HG03045 (cell line): ENCODE measurements around the gene ENTPD2.
"Not testable (repeated sequence)": the region's sequence is repeated elsewhere in the genome, so short reads cannot be mapped to it uniquely, and the experiment has no call there.

Experiments
- ATAC-seq: cut with Tn5 transposase; IDR thresholded peaks from one replicate; pipeline ENCODE4 v1.9.1; 2021; ENCODE audit warnings: mild to moderate bottlenecking, moderate library complexity; ENCODE audit not compliant: unreplicated experiment

ENTPD2 gene

DNA sequence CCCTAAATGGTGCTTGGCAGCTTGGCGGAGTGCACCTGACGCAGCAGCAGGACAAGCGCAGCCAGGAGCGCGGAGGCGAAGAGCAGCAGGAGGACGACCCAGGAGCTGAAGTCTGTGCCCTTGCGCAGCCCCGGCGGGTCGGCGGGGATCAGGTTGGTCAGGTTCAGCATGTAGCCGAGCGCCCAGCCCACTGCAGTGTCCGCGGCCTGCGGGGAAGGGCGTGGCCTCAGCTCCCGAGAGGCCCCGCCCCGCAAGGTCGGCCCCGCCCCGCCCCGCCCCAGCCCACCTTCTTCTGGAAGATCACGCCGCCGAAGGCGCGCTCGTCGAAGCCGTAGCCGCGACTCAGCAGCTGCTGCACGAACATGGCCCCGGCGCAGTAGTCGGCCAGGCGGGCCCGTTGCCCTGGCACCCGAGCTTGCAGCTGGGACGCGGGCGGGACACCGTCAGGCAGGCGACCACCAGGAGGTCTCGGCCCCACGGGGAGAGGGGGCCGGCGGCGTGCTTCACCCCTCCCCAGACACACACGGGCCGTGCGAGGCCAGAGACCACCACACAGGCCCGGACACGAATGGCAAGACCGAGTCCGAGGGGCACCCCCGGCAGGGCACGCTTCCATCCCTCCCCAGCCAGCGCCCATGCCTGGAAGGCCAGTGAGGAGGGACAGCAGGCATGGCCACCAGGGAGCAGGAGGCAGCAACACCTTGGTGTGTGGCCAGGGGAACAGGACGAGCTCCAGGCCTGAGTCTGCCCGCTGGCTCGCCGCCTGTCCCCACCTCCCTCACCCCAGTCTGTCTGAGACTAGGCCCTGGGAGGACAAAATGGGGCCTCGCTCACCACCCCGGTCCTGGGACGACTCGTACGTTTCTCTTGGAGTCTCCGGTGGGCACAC is 5.0 kb downstream of the ENTPD2 start:
- no peak for ATAC-seq

DNA sequence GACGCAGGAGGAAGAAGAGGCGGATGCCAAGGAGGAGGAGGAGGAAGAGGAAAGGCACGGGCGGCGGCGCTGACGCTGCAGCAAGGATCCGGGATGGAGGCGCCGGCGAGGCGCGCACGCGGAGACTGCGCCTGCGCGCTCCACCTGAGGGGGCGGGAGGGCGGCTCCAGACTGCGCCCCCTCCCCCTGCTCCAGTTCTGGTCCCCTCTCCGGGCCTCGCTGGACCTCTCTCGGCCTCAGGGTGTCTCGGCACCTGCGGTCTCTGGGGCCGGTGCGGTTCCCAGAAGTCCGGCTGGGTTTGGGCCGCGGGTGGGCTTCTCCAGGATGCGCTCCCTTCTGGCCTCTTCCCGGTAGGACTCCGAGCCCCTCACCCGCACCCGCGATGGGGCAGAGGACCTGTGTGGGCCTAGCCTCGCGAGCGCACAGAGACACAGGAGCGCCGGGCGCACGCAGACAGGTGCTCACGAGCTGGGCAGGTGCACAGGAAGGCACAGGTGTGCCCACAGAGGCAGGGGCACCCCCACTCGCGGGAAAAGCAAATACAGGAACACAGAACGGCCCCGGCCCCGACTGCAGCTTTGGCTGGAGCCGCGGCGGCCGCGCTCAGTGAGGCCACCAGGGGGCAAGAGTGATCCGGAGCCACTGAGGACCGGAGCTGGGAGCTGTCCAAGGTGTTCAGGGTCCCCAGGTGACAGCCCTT is 7.6 kb downstream of the ENTPD2 start, which contains the start of gene NPDC1:
Gene NPDC1, minus strand, starts transcription at position 90 of the 700 bp plus-strand sequence. CDS start 188 bp downstream, outside the sequence.
- no peak for ATAC-seq

DNA sequence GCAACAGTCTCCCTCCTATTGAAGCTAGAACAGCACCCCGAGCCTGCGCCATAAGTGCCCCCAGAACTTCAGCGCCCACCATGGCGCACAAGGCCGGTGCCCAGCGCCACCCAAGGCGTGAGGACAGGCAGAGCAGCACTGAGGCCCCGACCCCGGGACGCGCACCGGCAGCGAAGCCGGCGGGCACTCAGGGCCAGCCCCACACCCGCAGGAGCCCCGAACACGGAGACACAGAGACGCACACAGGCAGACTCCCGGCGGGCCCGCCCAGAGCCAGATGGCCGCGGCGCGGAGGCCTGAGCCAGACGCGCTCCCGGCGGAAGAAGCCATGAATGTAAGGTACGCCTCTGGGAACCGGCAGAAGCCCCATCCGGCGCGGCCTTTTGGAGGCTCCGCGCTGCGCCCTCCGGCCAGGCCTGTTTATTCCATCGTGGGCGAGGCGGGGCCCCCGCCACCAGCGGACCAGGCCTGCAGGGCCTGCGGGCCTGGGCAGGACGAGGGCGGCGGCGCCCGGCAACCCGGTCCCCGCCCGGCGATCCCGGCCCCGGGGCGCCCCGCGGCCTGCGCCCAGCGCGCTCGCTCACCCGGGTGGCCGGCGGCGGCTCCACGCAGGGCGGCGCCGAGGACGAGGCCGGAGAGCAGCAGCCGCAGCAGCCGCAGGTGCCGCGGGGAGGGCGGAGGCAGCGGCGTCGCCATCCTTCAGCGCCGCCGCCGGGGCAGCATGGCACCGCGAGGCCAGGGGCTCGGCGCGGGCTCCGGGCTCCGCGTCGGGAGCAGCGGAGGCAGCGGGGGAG is 8.4 kb downstream of the ENTPD2 start:
- no peak for ATAC-seq

DNA sequence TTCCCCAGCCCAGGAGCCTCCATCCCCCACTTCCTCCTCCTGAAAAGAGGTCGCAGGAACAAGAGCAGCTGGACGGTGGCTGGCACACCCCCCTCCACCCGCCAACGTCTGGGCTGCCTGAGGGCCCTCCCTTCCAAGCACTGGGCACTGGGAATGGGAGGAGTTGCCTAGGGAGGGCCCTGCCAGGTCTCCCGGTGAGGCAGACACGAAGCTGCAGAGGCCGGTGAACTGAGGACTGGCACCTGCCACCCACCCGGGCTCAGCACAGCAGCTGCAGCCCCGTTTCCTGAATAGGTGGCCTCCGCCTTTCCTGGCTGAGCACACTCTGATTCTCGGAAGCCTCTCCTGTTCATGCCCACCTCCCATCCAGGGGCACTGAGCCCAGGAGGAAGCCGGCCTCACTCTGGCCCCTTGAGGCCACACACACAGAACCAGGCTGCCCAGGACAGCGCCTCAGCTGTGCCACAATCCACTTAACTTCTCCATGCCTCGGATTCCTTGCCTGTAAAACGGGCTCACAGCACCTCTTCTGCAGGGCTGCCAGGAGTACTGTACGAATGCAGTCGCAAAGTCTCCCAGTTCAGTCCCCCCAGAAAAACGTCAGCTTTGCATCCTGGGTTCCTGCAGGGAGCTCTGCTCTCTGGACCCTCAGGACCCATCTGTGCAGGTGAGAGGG is 9.2 kb downstream of the ENTPD2 start:
- no peak for ATAC-seq

DNA sequence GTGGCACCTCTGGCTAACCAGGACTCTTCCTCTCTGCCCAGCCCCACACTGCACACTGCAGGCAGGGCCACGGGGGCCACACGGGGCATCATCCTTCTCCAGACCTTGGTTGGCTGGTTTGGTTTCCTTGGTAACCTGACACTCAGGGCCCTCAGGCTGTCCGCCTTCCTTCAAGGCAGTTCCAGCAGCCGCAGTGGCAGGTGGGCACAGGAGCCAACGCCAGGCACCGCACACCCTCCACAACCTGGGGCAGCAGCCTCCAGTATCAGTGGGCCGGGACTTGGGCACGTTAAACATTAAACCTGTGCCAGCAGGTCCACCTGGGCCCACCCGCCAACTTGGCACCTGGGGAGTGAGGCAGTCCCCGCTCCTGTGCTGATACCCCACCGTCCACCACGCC is 9.8 kb downstream of the ENTPD2 start:
- ATAC-seq = no peak

DNA sequence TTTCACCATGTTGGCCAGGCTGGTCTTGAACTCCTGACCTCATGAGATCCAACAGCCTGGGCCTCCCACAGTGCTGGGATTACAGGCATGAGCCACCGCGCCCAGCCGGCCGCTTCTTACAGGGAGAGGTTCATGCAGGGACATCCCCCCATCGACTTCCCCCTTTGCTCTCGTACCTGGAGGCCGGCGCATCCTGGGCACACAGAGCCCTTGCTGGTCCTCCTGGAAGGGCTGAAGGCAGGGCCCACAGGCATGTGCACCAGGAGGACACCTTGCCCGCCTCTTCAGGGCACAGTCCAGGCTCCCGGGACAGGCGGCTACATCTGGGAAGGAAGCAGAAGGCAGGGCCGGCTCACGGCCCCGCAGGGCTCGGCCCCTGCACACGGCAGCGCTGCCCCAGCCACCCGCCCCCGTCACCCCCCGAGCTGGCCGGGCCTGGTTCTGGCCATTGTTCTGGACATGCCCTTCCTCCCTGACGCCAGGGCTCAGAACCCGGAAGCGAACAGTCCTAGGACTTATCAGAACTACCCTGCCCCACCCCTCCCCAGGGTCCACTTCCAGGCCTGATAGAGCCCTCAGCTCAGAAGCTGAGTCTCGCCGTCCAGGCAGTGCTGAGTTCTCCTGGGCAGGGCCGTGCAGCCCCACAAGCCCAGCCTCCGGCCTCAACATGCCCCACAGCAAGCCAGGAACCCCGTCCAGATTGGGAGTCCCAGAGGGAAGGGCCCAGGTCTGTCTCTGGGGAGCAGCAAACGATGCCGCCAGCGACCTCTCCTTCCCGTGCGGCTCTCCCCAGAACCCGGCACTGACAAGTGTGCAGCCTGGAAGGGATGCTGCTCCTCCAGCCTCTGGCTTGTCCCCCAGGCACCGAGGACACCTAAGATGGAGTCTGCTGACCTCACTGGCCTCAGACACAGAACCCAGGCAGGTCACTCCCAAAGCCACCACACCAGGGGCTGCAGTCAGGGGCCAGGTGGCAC is 10.8 kb downstream of the ENTPD2 start:
- ATAC-seq = no peak

DNA sequence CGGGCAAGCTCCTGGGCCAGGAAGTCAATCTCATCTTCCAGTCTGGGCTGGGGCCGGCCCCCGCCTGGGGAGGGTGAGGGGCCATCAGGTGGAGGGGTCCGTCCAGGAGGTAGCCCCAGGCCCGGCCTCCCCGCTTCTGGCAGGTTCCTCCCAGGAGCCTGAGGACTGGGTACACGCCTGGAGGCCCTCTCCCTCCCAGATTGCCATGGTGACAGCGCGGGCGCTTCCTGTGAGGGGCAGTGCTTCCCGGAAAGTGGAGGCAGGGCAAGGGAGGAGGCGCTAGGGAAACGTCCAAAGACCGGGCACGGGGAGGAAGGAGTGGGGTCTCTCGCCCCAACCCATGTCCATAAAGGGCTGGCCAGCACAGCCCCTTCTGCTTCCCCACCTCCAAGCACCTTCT is 12.7 kb downstream of the ENTPD2 start:
- ATAC-seq = no peak

DNA sequence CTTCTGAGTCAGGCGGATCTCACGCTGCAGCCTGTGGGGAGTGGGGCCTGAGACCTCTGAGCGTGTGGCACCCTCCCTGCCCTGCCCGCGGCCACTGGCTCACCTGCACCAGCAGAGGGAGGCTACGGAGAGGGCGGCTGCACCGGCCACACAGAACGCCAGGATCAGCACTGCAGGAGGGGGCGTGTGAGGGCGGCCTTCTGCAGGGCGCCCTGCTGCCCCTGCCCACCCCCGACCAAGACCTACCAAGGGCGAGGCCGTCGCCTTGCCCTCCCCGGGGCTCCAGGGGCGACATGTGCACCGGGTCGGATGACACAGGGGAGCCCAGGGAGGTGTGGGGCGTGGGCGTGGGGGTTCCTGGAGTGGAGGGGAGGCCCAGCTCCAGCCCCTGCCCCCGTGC is 13.3 kb downstream of the ENTPD2 start:
- no peak for ATAC-seq

DNA sequence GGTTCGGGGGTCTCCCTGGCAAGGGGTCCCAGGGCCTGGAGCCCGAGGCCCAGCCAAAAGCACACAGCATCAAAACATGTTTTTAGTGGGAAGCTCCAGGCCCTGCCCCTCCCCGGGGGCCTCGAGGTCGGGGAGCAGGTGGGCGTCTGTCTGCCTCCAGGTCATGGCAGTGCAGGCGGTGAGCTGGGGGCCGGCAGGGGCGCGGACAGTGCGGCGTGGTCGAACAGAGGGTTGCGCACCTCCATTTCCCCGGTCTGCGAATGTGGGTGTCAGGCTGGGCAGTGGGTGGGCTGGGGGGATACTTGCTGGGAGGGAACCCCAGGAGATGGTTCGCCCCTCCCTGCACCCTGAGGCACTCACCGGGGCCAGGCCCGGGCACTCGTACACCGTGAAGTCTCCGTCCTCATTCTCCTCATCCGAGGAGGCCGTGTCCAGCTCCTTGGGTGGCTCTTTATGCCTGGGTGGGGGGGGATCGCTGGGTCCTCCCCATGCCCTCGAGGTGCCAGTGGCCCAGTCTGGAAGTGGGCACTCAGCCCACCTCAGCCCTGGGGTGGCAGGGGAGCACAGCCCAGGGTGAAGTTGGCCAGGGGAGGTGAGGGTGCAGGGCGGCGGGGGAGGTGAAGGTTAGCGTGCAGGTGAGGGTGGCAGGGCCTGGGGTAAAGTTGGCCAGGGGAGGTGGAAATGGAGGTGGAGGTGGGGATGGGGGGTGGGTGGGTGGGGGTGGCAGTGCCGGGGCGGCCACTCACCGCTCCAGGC is 14.1 kb downstream of the ENTPD2 start:
- no peak for ATAC-seq

DNA sequence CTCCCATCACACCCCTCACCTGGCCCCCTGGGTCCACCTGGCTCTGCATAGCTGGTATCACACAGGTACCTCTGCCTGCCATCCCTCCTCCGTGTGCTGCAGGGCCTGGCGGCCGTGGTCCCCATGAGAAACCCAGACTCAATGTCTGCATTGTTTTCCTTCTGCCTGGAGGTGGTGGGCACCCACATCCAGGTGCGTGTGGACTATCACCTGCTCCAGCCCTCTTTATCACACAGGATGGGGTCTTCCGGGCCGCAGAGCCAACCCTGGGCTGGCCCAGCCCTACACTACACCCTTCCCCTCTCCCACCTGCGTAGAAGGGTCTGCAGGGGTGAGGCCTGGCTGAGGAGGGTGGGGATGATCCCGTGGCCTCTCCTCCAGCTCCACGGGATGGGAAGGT is 14.9 kb downstream of the ENTPD2 start:
- no peak for ATAC-seq

DNA sequence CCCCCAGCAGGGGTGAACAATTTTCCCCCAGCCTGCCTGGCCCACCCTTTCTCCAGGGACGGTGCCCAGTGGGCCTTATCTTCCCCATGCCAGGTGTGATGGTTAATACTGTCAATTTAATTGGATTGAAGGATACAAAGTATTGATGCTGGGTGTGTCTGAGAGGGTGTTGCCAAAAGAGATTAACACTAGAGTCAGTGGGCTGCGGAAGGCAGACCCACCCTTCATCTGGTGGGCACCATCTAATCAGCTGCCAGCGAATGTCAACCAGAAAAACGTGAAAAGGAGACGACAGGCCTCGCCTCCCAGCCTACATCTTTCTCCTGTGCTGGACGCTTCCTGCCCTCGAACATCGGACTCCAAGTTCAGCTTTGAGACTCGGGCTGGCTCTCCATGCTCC is 16.4 kb downstream of the ENTPD2 start:
- ATAC-seq = no peak

DNA sequence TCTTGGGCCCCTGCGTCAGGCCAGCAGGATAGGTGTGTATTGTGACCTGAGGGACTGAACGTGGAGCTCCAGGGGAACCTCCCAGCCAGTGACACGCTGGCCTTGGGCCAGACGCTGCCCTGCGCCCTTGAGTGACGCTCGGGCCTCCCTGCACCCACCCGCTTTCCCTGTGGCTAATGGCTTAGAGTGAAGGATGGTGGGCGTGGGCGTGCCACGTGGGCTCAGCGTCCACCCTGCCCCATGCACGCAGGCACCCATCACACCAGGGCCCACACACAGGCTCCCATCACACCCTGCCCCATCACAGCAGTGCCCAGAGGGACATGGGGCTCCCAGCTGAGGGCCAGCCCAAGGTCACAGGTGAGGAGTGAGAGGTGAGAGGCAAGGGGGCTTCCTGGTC is 16.8 kb downstream of the ENTPD2 start:
- ATAC-seq = no peak

DNA sequence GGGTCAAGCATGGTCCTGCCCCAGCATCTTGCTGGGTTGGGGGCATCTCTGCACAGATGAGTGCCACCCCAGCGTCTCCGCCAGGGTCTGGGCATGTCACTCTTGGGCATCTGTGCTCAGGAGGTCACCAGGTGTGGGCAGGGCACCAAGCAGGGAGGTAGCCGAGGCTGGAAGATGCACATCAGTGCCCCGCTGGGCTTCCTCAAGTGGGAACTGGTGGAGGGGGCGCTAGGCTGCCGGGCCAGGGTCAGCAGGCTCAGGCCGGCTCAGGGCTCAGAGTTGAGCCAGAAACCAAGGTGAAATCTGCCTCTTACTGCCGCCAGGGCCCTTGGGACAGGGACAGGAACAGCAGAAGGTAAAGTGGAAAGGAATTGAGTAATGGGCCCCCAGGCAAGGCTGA is 17.9 kb downstream of the ENTPD2 start:
- no peak for ATAC-seq

DNA sequence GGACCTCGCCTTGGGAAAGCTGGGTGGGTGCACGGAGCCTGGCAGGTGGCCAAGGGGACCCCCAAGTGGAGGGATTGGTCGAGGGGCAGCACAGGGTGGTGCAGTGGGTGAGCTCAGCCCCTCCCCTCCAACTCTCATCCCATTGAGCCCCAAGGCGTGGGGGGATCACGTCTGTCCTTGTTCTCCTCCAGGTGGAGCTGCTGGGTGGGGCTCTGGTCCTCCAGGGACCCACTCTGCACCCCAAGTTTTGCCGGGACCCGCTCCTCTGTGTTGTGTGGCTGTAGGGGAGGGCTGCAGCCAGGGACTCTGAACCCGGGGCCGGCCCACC is 18.4 kb downstream of the ENTPD2 start:
- ATAC-seq = no peak

DNA sequence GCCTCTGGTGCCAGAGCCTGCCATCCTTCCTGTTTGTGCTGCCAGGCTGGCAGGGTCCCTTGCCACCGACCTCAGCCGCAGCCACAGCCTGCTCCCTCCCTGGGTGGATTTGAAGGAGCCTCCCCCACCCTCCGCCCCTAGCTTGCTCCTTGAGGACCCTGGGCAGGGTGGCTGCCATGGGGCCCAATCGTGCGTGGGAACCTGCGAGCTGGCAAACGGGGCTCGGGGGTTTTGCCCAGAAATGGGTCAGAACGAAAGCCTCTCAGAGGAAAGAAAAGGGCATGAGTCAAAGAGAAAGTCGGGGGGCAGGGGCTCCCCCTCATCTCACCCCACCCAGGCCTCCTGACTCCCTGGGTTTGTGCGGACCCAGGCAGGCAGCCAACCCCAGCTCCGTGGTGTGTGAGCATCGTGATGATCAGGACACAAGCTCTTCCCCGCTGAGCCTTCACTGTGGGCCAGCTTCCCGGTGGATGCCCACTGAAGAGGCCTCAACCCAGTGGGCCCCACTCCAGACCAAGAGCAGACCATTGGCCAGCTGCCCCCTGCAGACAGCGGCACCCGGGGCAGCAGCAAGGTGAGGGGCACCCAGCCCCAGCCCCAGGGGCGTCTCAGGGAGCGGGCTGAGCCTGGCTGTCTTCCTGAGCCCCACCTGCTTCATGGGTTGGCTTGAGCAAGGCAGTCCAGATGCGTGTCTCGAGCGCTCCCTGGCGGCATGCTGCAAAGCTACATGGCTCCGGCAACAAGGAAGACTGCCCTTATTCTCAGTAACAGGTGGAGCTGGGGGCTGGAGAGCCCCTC is 19.0 kb downstream of the ENTPD2 start:
- ATAC-seq = peak; percentile 46

DNA sequence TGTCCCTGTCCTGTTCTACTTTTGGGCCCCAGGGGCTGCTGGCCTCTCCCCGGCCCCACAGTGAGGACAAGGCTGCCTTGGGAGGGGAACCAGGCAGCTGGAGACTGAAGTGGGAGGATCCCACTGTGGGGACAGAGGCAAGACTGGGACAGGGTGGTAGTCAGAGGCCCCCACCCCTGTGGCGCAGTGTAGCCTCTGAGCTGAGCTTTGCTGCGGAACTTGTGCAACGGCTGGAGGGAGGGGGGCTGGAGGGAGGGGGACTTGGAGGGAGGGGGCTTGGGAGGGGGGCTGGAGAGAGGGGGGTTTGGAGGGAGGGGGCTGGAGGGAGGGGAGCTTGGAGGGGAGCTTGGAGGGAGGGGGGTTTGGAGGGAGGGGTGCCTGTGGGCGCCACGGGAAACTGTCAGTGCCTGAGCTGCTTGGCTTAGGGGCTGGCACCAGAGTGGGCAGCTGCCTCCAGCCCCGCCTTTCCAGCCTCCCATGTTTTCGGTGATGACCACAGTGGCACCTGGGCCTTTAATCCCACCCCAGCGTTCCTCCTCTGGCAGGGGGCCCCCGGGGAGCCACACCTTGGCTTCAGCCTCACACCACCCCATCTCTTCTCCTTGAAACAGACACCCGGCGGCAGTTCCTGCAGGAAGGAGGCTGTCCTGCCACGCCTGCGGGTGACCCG is 19.7 kb downstream of the ENTPD2 start:
- ATAC-seq = no peak

DNA sequence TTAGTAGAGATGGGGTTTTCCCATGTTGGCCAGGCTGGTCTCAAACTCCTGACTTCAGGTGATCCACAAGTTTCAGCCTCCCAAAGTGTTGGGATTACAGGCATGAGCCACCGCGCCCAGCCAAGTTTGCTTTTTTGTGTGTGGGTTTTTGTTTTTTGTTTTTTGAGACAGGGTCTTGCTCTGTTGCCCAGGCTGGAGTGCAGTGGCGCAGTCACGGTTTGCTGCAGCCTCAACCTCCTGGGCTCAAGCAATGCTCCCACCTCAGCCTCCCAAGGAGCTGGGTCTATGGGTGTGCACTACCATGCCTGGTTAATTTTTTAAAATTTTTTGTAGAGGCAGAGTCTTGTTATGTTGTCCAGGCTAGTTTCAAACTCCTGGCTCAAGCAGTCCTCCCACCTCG is 20.4 kb downstream of the ENTPD2 start:
- not testable (repeated sequence) for ATAC-seq

DNA sequence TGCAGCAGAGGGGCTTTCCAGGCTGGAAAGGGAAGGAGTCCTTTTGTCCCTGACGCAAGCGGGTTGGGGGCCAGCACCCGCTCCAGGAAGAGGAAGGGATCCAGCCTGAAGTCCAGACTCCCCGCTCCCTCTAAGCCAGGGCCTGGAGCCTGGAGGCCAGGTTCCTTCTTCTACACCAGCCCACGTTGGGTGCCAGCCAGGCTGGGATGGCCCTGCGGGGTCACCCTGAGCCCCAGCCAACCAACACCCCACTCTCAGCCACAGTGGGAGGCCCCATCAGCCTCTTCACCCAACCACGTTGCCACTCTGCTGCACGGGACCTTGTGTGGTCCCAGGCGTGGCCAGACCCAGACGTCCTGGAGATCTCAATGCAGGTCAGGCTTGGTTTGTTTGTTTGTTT is 21.0 kb downstream of the ENTPD2 start:
- no peak for ATAC-seq
